ENCODE results near the gene NR2F6. TPM values are rescaled to one million over a fixed set of nuclear protein-coding genes. Genes with fewer than 3 reads are reported as not detected.
A peak's percentile ranks its signal among the peaks of the same experiment; 100 is the strongest.

The NR2F6 gene
- polyA plus RNA-seq, 3 donors from 2014 or later: 0.67 to 1.4 (median 0.94) TPM

GRCh38 chr19:17225053-17225452, 20.7 kb downstream of the NR2F6 start:
- H3K27me3 Mint-ChIP-seq (ENCODE audit: low read depth in 3 of 3): peaks cover 0 to 12% (median 3%) of the 10 kb centered on the region in 3 donors
- H3K36me3 Mint-ChIP-seq: no peaks in the 10 kb centered on the region
- H3K27ac Mint-ChIP-seq: peak overlapping the region in 1 of 6 donors; percentile 96
- H3K4me1 Mint-ChIP-seq: peaks cover 6 to 12% of the 10 kb centered on the region in 2 donors
- no peak for DNase-seq
- no peaks in the 10 kb centered on the region for H3K9me3 Mint-ChIP-seq
- peak overlapping the region; percentile 18 to 95 (median 49) for H3K4me3 Mint-ChIP-seq

- Mint-ChIP-seq H3K27me3 (ENCODE audit: low read depth in 3 of 3) (peaks cover under 1 to 3% (median 2%) of the 10 kb centered on the region in 3 donors), H3K4me1 (peaks cover 1 to 5% of the 10 kb centered on the region in 2 donors), H3K4me3 (no peak overlapping the region), H3K36me3 (peaks cover 11 to 17% (median 16%) of the 10 kb centered on the region in 3 donors), H3K9me3 (no peaks in the 10 kb centered on the region), H3K27ac (no peak overlapping the region)
- no peak for DNase-seq
Measured at GRCh38 chr19:17220207-17220758, 25.4 kb downstream of the NR2F6 start.

GRCh38 chr19:17219286-17219685, 26.4 kb downstream of the NR2F6 start:
- no peak overlapping the region for H3K27ac Mint-ChIP-seq
- no peak overlapping the region for H3K4me3 Mint-ChIP-seq
- H3K4me1 Mint-ChIP-seq: peaks cover 11 to 14% of the 10 kb centered on the region in 2 donors
- no peaks in the 10 kb centered on the region for H3K9me3 Mint-ChIP-seq
- peaks cover 14 to 19% (median 17%) of the 10 kb centered on the region in 3 donors for H3K36me3 Mint-ChIP-seq
- no peak for DNase-seq
- peaks cover 3 to 5% (median 3%) of the 10 kb centered on the region in 3 donors for H3K27me3 Mint-ChIP-seq (ENCODE audit: low read depth in 3 of 3)

GRCh38 chr19:17216058-17216670, 29.6 kb downstream of the NR2F6 start:
- peak overlapping the region; percentile 81 to 97 (median 96) for H3K4me3 Mint-ChIP-seq
- no peak for DNase-seq
- no peaks in the 10 kb centered on the region for H3K9me3 Mint-ChIP-seq
- peak overlapping the region; percentile 68 to 99 (median 97) for H3K27ac Mint-ChIP-seq
- peaks cover 12 to 14% of the 10 kb centered on the region in 2 donors for H3K4me1 Mint-ChIP-seq
- peaks cover 3 to 5% (median 3%) of the 10 kb centered on the region in 3 donors for H3K27me3 Mint-ChIP-seq (ENCODE audit: low read depth in 3 of 3)
- peaks cover 20 to 26% (median 24%) of the 10 kb centered on the region in 3 donors for H3K36me3 Mint-ChIP-seq

GRCh38 chr19:17215127-17215971, 30.4 kb downstream of the NR2F6 start, which contains the start of gene USE1:
TSS of gene USE1 (plus strand) at chr19:17215357. CDS start at chr19:17215406, 49 bp downstream.
- Mint-ChIP-seq H3K27me3 (ENCODE audit: low read depth in 3 of 3) (peaks cover 3 to 6% (median 5%) of the 10 kb centered on the region in 3 donors), H3K4me1 (peaks cover 12 to 14% of the 10 kb centered on the region in 2 donors), H3K27ac (peak within 1 kb of the TSS; percentile 94 to 99 (median 98)), H3K4me3 (peak within 1 kb of the TSS; percentile 81 to 97 (median 96)), H3K36me3 (peaks cover 20 to 27% (median 24%) of the 10 kb centered on the region in 3 donors), H3K9me3 (no peaks in the 10 kb centered on the region)
- DNase-seq: peak; percentile 88

GRCh38 chr19:17214508-17215126, 31.1 kb downstream of the NR2F6 start:
- Mint-ChIP-seq H3K9me3 (no peaks in the 10 kb centered on the region), H3K36me3 (peaks cover 20 to 29% (median 24%) of the 10 kb centered on the region in 3 donors), H3K27ac (peak overlapping the region; percentile 94 to 99 (median 98)), H3K4me3 (peak overlapping the region; percentile 81 to 97 (median 96)), H3K4me1 (peaks cover 12 to 14% of the 10 kb centered on the region in 2 donors), H3K27me3 (ENCODE audit: low read depth in 3 of 3) (peaks cover 3 to 6% (median 5%) of the 10 kb centered on the region in 3 donors)
- no peak for DNase-seq

GRCh38 chr19:17213334-17213733, 32.4 kb downstream of the NR2F6 start:
- Mint-ChIP-seq H3K27me3 (ENCODE audit: low read depth in 3 of 3) (peaks cover 4 to 8% (median 7%) of the 10 kb centered on the region in 3 donors), H3K4me3 (no peak overlapping the region), H3K4me1 (peaks cover 12 to 14% of the 10 kb centered on the region in 2 donors), H3K27ac (peak overlapping the region in 2 of 6 donors; percentile 17 to 24), H3K9me3 (no peaks in the 10 kb centered on the region), H3K36me3 (peaks cover 22 to 29% (median 23%) of the 10 kb centered on the region in 3 donors)
- DNase-seq: no peak

GRCh38 chr19:17211547-17212446, 33.9 kb downstream of the NR2F6 start:
- DNase-seq: no peak
- Mint-ChIP-seq H3K4me3 (no peak overlapping the region), H3K4me1 (peaks cover 12 to 14% of the 10 kb centered on the region in 2 donors), H3K9me3 (no peaks in the 10 kb centered on the region), H3K27ac (no peak overlapping the region), H3K36me3 (peaks cover 19 to 24% (median 20%) of the 10 kb centered on the region in 3 donors), H3K27me3 (ENCODE audit: low read depth in 3 of 3) (peaks cover 4 to 9% (median 7%) of the 10 kb centered on the region in 3 donors)

GRCh38 chr19:17210296-17210695, 35.4 kb downstream of the NR2F6 start:
- no peaks in the 10 kb centered on the region for H3K9me3 Mint-ChIP-seq
- peaks cover 9 to 11% of the 10 kb centered on the region in 2 donors for H3K4me1 Mint-ChIP-seq
- no peak for DNase-seq
- peaks cover 18 to 22% (median 18%) of the 10 kb centered on the region in 3 donors for H3K36me3 Mint-ChIP-seq
- peaks cover 4 to 12% (median 7%) of the 10 kb centered on the region in 3 donors for H3K27me3 Mint-ChIP-seq (ENCODE audit: low read depth in 3 of 3)
- H3K27ac Mint-ChIP-seq: no peak overlapping the region
- no peak overlapping the region for H3K4me3 Mint-ChIP-seq

GRCh38 chr19:17209126-17210036, 36.3 kb downstream of the NR2F6 start:
- peaks cover 4 to 8% (median 7%) of the 10 kb centered on the region in 3 donors for H3K27me3 Mint-ChIP-seq (ENCODE audit: low read depth in 3 of 3)
- H3K36me3 Mint-ChIP-seq: peaks cover 15 to 22% (median 15%) of the 10 kb centered on the region in 3 donors
- no peaks in the 10 kb centered on the region for H3K9me3 Mint-ChIP-seq
- H3K4me3 Mint-ChIP-seq: no peak overlapping the region
- peaks cover under 1 to 2% of the 10 kb centered on the region in 2 donors for H3K4me1 Mint-ChIP-seq
- no peak for DNase-seq
- peak overlapping the region in 3 of 6 donors; percentile 6 to 66 (median 55) for H3K27ac Mint-ChIP-seq

GRCh38 chr19:17206736-17207581, 38.8 kb downstream of the NR2F6 start:
- Mint-ChIP-seq H3K27me3 (ENCODE audit: low read depth in 3 of 3) (peaks cover 4 to 15% (median 7%) of the 10 kb centered on the region in 3 donors), H3K36me3 (peaks cover 19 to 25% (median 20%) of the 10 kb centered on the region in 3 donors), H3K27ac (no peak overlapping the region), H3K4me1 (peaks cover 0 to 1% of the 10 kb centered on the region in 2 donors), H3K9me3 (no peaks in the 10 kb centered on the region), H3K4me3 (no peak overlapping the region)
- no peak for DNase-seq

Measured in immature natural killer cell (primary cell).